Amniotic epithelial cell (primary cell): ENCODE measurements around the gene DIP2C.
"Not testable (repeated sequence)": the region's sequence is repeated elsewhere in the genome, so short reads cannot be mapped to it uniquely, and the experiment has no call there.

Source experiments
- DNase-seq: peaks from one replicate; pipeline ENCODE4 v3.0.0-alpha.2; 2010; ENCODE audit warnings: low read depth

The DIP2C gene

GRCh38 chr10:482051-482501, 207.4 kb downstream of the DIP2C start:
- DNase-seq = peak; percentile 9

GRCh38 chr10:481628-482027, 207.8 kb downstream of the DIP2C start:
- no peak for DNase-seq

GRCh38 chr10:480928-481552, 208.4 kb downstream of the DIP2C start:
- DNase-seq = peak; percentile 35

- no peak for DNase-seq
Observed at GRCh38 chr10:480498-480927, 209.0 kb downstream of the DIP2C start.

GRCh38 chr10:479706-480497, 209.6 kb downstream of the DIP2C start:
- not testable (repeated sequence) for DNase-seq

- DNase-seq = no peak
Observed at GRCh38 chr10:478471-479245, 210.8 kb downstream of the DIP2C start.

GRCh38 chr10:477620-478019, 211.8 kb downstream of the DIP2C start:
- no peak for DNase-seq

- DNase-seq = no peak
Observed at GRCh38 chr10:476455-476780, 213.1 kb downstream of the DIP2C start.

GRCh38 chr10:475709-476454, 213.6 kb downstream of the DIP2C start:
- DNase-seq = no peak

GRCh38 chr10:474946-475345, 214.5 kb downstream of the DIP2C start:
- no peak for DNase-seq

GRCh38 chr10:474406-474805, 215.1 kb downstream of the DIP2C start:
- DNase-seq = no peak

GRCh38 chr10:472241-472910, 217.1 kb downstream of the DIP2C start:
- DNase-seq = no peak

- DNase-seq = no peak
Observed at GRCh38 chr10:470339-471003, 219.0 kb downstream of the DIP2C start.

- DNase-seq = no peak
Observed at GRCh38 chr10:469947-470338, 219.5 kb downstream of the DIP2C start.

- DNase-seq = no peak
Observed at GRCh38 chr10:459743-460142, 229.7 kb downstream of the DIP2C start.

- DNase-seq = no peak
Observed at GRCh38 chr10:458421-458851, 231.0 kb downstream of the DIP2C start.

GRCh38 chr10:456486-456885, 233.0 kb downstream of the DIP2C start:
- DNase-seq = no peak

GRCh38 chr10:454860-455259, 234.6 kb downstream of the DIP2C start:
- peak; percentile 94 for DNase-seq

- DNase-seq = no peak
Observed at GRCh38 chr10:453647-454046, 235.8 kb downstream of the DIP2C start.

GRCh38 chr10:452512-453426, 236.7 kb downstream of the DIP2C start:
- DNase-seq = peak; percentile 52
